Effector CD8-positive, alpha-beta T cell (primary cell): Measurements from ENCODE around the gene NPIPA7.
"Not testable (repeated sequence)": the region's sequence is repeated elsewhere in the genome, so short reads cannot be mapped to it uniquely, and the experiment has no call there.

Source experiments
- DNase-seq: peaks from one replicate; lab custom pipeline; 2025; lab: John Stamatoyannopoulos, UW

NPIPA7 gene

DNA sequence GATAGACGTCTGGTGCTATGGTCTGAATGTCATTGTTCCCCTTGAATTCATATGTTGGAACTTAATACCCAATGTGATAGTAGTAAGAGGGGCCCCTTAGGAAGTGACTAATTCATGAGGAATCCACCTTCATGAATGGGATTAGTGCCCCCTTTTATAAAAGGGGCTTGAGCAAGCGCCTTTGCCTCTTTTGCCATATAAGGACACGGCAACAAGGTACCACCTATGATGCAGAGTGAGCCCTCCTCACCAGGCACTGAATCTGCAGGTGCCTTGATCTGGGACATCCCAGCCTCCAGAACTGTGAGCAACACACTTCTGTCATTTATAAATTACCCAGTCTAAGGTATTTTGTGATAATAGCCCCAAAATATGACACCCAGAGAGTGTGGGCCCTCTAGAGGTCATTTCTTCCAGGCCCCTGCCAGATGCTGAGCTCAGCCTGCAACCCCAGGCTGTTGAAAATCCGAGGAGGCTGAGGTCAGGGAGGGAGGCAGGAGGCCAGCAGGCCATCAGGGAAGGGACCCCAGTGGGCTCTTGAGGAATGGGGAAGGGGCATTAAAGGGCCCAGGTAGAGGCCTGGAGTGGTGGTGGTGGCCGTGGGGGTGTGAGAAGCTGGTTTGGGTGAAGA is 39.1 kb downstream of the NPIPA7 start:
- DNase-seq: not testable (repeated sequence)

DNA sequence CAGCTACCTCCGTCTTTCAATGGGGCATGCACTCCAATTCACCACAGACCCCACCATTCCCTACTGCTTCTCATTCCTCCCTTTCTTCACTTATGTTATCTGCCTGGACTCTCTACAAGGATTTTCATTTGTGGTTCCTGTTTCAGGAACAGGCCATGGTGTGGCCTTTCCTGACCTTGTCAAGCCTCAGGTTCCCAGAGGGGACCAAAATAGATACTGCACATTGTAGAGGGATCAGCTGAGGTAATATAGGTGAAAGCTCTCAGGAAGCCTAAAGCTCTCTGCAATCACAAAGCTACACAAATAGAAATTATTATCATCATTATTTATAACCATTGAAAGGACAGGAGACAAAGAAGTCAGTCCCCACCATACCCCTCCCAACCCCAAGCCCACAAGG is 41.6 kb downstream of the NPIPA7 start:
- not testable (repeated sequence) for DNase-seq

DNA sequence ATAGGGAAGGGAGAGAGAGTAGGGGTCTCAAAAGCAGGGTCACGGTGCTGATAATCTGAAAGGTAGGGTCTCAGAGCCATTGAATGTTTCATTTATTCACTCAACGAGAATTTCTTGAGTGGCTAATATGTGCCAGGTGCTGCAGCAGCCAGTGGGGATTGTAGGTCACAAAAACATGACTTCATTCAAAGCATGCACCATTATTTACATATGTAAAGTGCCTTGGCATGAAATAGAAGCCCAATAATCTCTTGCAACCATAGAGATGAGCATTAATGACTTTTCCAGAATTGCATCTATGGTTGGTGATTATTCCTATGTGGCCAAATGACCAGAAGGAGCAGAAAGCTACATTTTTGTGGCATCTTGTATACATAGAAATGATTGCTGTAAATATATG is 46.2 kb downstream of the NPIPA7 start:
- DNase-seq: not testable (repeated sequence)

DNA sequence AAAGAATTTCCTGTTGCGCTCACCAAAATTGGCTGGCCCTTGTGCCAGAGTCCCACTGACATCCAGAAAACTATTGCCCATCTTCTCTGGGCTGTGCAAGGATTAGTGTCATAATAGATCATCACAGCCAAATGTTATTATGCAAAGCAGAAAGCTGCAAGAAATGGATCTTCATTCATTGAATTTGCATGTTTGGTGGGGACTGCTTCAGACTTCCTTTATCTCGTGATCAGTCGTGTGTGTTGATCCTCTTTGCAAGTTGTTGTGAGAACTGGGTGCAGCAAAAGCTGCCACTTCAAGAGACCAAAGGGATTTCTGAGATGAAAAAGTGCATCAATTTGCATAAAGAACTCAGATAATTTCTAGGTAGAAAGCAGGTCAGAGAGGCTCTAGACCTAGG is 52.2 kb downstream of the NPIPA7 start:
- not testable (repeated sequence) for DNase-seq

DNA sequence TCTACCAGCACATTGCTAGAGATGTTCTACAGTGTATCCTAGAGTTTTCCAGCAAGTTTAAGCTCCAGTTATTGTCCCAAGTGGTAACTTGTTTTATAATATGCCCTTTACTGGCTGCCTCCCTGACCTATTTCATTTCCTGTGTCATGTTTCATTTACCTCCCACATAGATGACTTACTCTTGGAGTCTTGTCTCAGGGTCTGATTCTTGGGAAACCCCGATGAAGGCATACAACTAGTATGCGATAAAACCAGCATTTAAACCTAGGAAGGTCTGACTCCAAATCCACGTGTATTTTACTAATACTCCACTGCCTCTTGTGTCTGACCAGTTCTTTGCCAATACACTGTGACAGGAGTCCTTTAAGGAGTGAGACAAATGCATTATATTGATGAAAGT is 55.8 kb downstream of the NPIPA7 start:
- DNase-seq: not testable (repeated sequence)

DNA sequence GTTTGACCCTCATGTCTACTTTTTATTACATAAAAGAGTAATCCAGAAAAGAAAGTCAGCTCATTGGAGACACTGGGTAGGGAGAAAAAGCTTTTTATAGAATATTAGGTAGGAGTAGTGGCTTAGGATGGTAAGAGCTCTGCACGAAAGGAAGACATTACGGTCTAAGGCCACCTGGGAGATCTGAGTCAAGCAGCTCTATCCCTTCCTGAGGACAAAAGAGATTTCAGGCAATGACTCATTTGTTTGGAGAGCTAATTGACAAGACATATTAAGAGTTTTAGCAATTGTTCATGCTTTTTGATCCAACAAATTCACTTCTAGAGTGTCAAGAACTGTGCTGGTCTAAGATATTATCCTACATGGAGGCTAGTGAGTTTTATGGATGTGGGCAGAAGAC is 62.5 kb downstream of the NPIPA7 start:
- not testable (repeated sequence) for DNase-seq
